H9 (cell line): Measurements from ENCODE around the gene ZSWIM9. TPM values are rescaled to one million over a fixed set of nuclear protein-coding genes. Genes with fewer than 3 reads are reported as not detected.

ENCODE experiments used
- DNase-seq: peaks from one replicate; pipeline ENCODE4 v3.0.0-alpha.2; 2017
- H2AFZ ChIP-seq: one replicate; pipeline ENCODE4 v1.6.1; 2013; ENCODE audit warnings: mild to moderate bottlenecking, low read length, control low read depth, moderate library complexity
- H2AK5ac ChIP-seq: 2 replicates; pipeline ENCODE4 v1.6.1; 2013; ENCODE audit warnings: low read length, control low read depth, mixed read lengths; ENCODE audit not compliant: insufficient read length
- H2BK120ac ChIP-seq: one replicate; pipeline ENCODE4 v1.6.1; 2013; ENCODE audit warnings: low read depth, mild to moderate bottlenecking, low read length, control low read depth, inconsistent platforms; ENCODE audit not compliant: poor library complexity, severe bottlenecking
- H2BK12ac ChIP-seq: 2 replicates; pipeline ENCODE4 v1.6.1; 2013; ENCODE audit warnings: low read length, control low read depth, mixed read lengths, low read depth; ENCODE audit not compliant: insufficient read length
- H2BK15ac ChIP-seq: 2 replicates; pipeline ENCODE4 v1.6.1; 2013; ENCODE audit warnings: low read depth, low read length, control low read depth
- H2BK20ac ChIP-seq: one replicate; pipeline ENCODE4 v1.6.1; 2013; ENCODE audit warnings: low read depth, mild to moderate bottlenecking, low read length, control low read depth, inconsistent platforms; ENCODE audit not compliant: poor library complexity, severe bottlenecking
- H2BK5ac ChIP-seq: 2 replicates; pipeline ENCODE4 v1.6.1; 2013; ENCODE audit warnings: low read length, control low read depth, mixed read lengths; ENCODE audit not compliant: insufficient read length
- H3K14ac ChIP-seq: 2 replicates; pipeline ENCODE4 v1.6.1; 2013; ENCODE audit warnings: low read length, control low read depth; ENCODE audit not compliant: insufficient read depth
- H3K18ac ChIP-seq: 2 replicates; pipeline ENCODE4 v1.6.1; 2013; ENCODE audit warnings: low read depth, mild to moderate bottlenecking, mixed read lengths, low read length, control low read depth; ENCODE audit not compliant: insufficient read length
- H3K23ac ChIP-seq: 2 replicates; pipeline ENCODE4 v1.6.1; 2013; ENCODE audit warnings: low read length, control low read depth, mixed read lengths, low read depth; ENCODE audit not compliant: insufficient read length
- H3K23me2 ChIP-seq: 2 replicates; pipeline ENCODE4 v1.6.1; 2013; ENCODE audit warnings: low read depth, mild to moderate bottlenecking, mixed read lengths, low read length, control low read depth; ENCODE audit not compliant: insufficient read length, poor library complexity, severe bottlenecking
- H3K27ac ChIP-seq: 2 replicates; pipeline ENCODE4 v1.5.1; 2013; ENCODE audit warnings: low read length, control low read depth, mixed read lengths, low read depth; ENCODE audit not compliant: insufficient read length
- H3K27me3 ChIP-seq: 2 replicates; pipeline ENCODE4 v1.6.1; 2013; ENCODE audit warnings: low read length, control low read depth, inconsistent platforms; ENCODE audit not compliant: insufficient read depth
- H3K4ac ChIP-seq: 2 replicates; pipeline ENCODE4 v1.6.1; 2013; ENCODE audit warnings: low read depth, mild to moderate bottlenecking, control low read depth, inconsistent platforms, low read length, moderate library complexity
- H3K4me1 ChIP-seq: 2 replicates; pipeline ENCODE4 v1.6.1; 2013; ENCODE audit warnings: low read length, control low read depth, inconsistent platforms; ENCODE audit not compliant: insufficient read depth
- H3K4me2 ChIP-seq: 2 replicates; pipeline ENCODE4 v1.6.1; 2013; ENCODE audit warnings: low read length, control low read depth, mixed read lengths; ENCODE audit not compliant: insufficient read length, insufficient read depth
- H3K56ac ChIP-seq: 2 replicates; pipeline ENCODE4 v1.6.1; 2013; ENCODE audit warnings: low read depth, mild to moderate bottlenecking, mixed read lengths, low read length, control low read depth; ENCODE audit not compliant: insufficient read length
- H3K79me1 ChIP-seq: 2 replicates; pipeline ENCODE4 v1.6.1; 2013; ENCODE audit warnings: low read depth, mild to moderate bottlenecking, moderate library complexity, low read length, control low read depth, inconsistent platforms; ENCODE audit not compliant: insufficient read depth, poor library complexity, severe bottlenecking
- H3K79me2 ChIP-seq: 2 replicates; pipeline ENCODE4 v1.6.1; 2013; ENCODE audit warnings: low read length, control low read depth, inconsistent platforms; ENCODE audit not compliant: insufficient read depth
- H3K9ac ChIP-seq: 2 replicates; pipeline ENCODE4 v1.6.1; 2013; ENCODE audit warnings: low read length, control low read depth, mixed read lengths; ENCODE audit not compliant: insufficient read length; ENCODE audit errors: extremely low read depth
- H3K9me3 ChIP-seq: one replicate; pipeline ENCODE4 v1.6.1; 2013; ENCODE audit warnings: low read depth, low read length, inconsistent platforms; ENCODE audit not compliant: control insufficient read depth
- H3T11ph ChIP-seq: one replicate; pipeline ENCODE4 v1.6.1; 2013; ENCODE audit warnings: mild to moderate bottlenecking, low read length, control low read depth, inconsistent platforms
- H4K20me1 ChIP-seq: one replicate; pipeline ENCODE4 v1.6.1; 2013; ENCODE audit not compliant: control insufficient read depth, insufficient read length, insufficient read depth
- H4K5ac ChIP-seq: 2 replicates; pipeline ENCODE4 v1.6.1; 2013; ENCODE audit warnings: low read depth, mild to moderate bottlenecking, mixed read lengths, low read length, control low read depth; ENCODE audit not compliant: insufficient read length
- H4K8ac ChIP-seq: replicated peaks from 2 replicates; pipeline ENCODE4 v1.6.1; 2013; ENCODE audit warnings: low read length, control low read depth, mixed read lengths, low read depth; ENCODE audit not compliant: insufficient read length
- H4K91ac ChIP-seq: 2 replicates; pipeline ENCODE4 v1.6.1; 2013; ENCODE audit warnings: low read depth, mild to moderate bottlenecking, moderate library complexity, mixed read lengths, low read length, control low read depth; ENCODE audit not compliant: insufficient read length
- H3K27ac Mint-ChIP-seq, 3 experiments: 2 replicates in 2 of 3; 3 replicates in 1 of 3; pipeline ENCODE4 v1.8.0; 2020 to 2021; ENCODE audit warnings: mixed read lengths in 3 of 3, mild to moderate bottlenecking in 1 of 3, moderate library complexity in 1 of 3
- H3K27me3 Mint-ChIP-seq: 2 replicates; pipeline ENCODE4 v1.8.0; 2021; ENCODE audit warnings: low read depth, mild to moderate bottlenecking, moderate library complexity, mixed read lengths
- H3K36me3 Mint-ChIP-seq, 3 experiments: 2 replicates in 2 of 3; 3 replicates in 1 of 3; pipeline ENCODE4 v1.8.0; 2020 to 2021; ENCODE audit warnings: low read depth in 3 of 3, mixed read lengths in 3 of 3; ENCODE audit not compliant: insufficient read depth in 1 of 3
- H3K4me1 Mint-ChIP-seq, 2 experiments: 2 replicates each; pipeline ENCODE4 v1.8.0; 2020; ENCODE audit warnings: mixed read lengths in 2 of 2
- H3K4me3 Mint-ChIP-seq, 2 experiments: 2 replicates in 1 of 2; 3 replicates in 1 of 2; pipeline ENCODE4 v1.8.0; 2020 to 2021; ENCODE audit warnings: mild to moderate bottlenecking in 2 of 2, mixed read lengths in 2 of 2, moderate library complexity in 1 of 2
- H3K9me3 Mint-ChIP-seq, 2 experiments: 2 replicates in 1 of 2; 3 replicates in 1 of 2; pipeline ENCODE4 v1.8.0; 2020; ENCODE audit warnings: mild to moderate bottlenecking in 2 of 2, mixed read lengths in 2 of 2, moderate library complexity in 1 of 2
- WGBS: extraction: QIAGEN DNeasy Blood & Tissue Kit; methylation state at CpG from one replicate; pipeline ENCODE4 v1.1.7; 2013; ENCODE audit warnings: missing lambda C conversion rate, low lambda C conversion rate, mixed read lengths; ENCODE audit not compliant: insufficient read length; ENCODE audit errors: extremely low coverage; 5-methylcytosine and 5-hydroxymethylcytosine counted together
- total RNA-seq: library from RNA; stranded (reverse); gene quantifications from 2 replicates; pipeline ENCODE4 v1.2.1, GENCODE V29; 2021
- TF ChIP-seq, protein P1 (sequence below): fragments of 200-600 bp; sonication (generic); conservative IDR thresholded peaks from 3 replicates; pipeline ENCODE4 v1.8.0; 2021; ENCODE audit warnings: antibody characterized with exemption, mild to moderate bottlenecking

Gene ZSWIM9
- total RNA-seq, 1 experiment from 2014 or later = 8.9 TPM

GRCh38 chr19:48237057-48237456, 66.6 kb downstream of the ZSWIM9 start:
- H3K27me3 Mint-ChIP-seq = no peaks in the 10 kb centered on the region
- no peaks in the 10 kb centered on the region for H3K27me3 ChIP-seq
- no peaks in the 10 kb centered on the region for H3K4me1 ChIP-seq
- no peak overlapping the region for H3T11ph ChIP-seq
- no peak overlapping the region for H3K4me2 ChIP-seq
- H4K91ac ChIP-seq = no peak overlapping the region
- H4K20me1 ChIP-seq = no peaks in the 10 kb centered on the region
- no peak overlapping the region for H4K5ac ChIP-seq
- H3K27ac Mint-ChIP-seq = peak overlapping the region in 1 of 3 experiments; percentile 57; a peak in 1 of 7 replicates
- H3K36me3 Mint-ChIP-seq = peaks cover 4 to 29% (median 19%) of the 10 kb centered on the region in 3 experiments; a peak in 5 of 7 replicates
- no peak overlapping the region for H3K18ac ChIP-seq
- no peak overlapping the region for H2BK12ac ChIP-seq
- TF ChIP-seq, protein P1, sequence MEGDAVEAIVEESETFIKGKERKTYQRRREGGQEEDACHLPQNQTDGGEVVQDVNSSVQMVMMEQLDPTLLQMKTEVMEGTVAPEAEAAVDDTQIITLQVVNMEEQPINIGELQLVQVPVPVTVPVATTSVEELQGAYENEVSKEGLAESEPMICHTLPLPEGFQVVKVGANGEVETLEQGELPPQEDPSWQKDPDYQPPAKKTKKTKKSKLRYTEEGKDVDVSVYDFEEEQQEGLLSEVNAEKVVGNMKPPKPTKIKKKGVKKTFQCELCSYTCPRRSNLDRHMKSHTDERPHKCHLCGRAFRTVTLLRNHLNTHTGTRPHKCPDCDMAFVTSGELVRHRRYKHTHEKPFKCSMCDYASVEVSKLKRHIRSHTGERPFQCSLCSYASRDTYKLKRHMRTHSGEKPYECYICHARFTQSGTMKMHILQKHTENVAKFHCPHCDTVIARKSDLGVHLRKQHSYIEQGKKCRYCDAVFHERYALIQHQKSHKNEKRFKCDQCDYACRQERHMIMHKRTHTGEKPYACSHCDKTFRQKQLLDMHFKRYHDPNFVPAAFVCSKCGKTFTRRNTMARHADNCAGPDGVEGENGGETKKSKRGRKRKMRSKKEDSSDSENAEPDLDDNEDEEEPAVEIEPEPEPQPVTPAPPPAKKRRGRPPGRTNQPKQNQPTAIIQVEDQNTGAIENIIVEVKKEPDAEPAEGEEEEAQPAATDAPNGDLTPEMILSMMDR = no peak
- H3K4me3 Mint-ChIP-seq = no peak overlapping the region
- H2AK5ac ChIP-seq = no peak overlapping the region
- WGBS = no CpG with 5 or more reads among the region's 3 CpGs
- H3K9me3 Mint-ChIP-seq = no peaks in the 10 kb centered on the region
- no peak overlapping the region for H3K56ac ChIP-seq
- H3K14ac ChIP-seq = no peak overlapping the region
- no peaks in the 10 kb centered on the region for H3K9me3 ChIP-seq
- no peaks in the 10 kb centered on the region for H3K4me1 Mint-ChIP-seq
- H3K23ac ChIP-seq = no peak overlapping the region
- no peak overlapping the region for H4K8ac ChIP-seq
- H2BK5ac ChIP-seq = no peak overlapping the region
- no peak overlapping the region for H2BK15ac ChIP-seq
- no peak overlapping the region for H2BK20ac ChIP-seq
- H3K4ac ChIP-seq = no peak overlapping the region
- H3K79me1 ChIP-seq = no peaks in the 10 kb centered on the region
- H2BK120ac ChIP-seq = no peak overlapping the region
- no peaks in the 10 kb centered on the region for H3K23me2 ChIP-seq
- H2AFZ ChIP-seq = no peak overlapping the region
- H3K27ac ChIP-seq = no peak overlapping the region
- no peaks in the 10 kb centered on the region for H3K79me2 ChIP-seq
- H3K9ac ChIP-seq = no peak overlapping the region
- DNase-seq = no peak
